IgD-negative memory B cell (primary cell): ENCODE results near the gene CSNK1D. TPM values are rescaled to one million over a fixed set of nuclear protein-coding genes. Genes with fewer than 3 reads are reported as not detected.

Experiments used
- H3K27ac Mint-ChIP-seq, 3 donors: one replicate each; pipeline ENCODE4 v1.8.0; 2020 to 2022; ENCODE audit warnings: mild to moderate bottlenecking in 3 of 3, mixed read lengths in 3 of 3, moderate library complexity in 1 of 3
- H3K27me3 Mint-ChIP-seq: one replicate; pipeline ENCODE4 v1.8.0; 2021; ENCODE audit warnings: mixed read lengths
- H3K36me3 Mint-ChIP-seq: one replicate; pipeline ENCODE4 v1.8.0; 2020; ENCODE audit warnings: mild to moderate bottlenecking, mixed read lengths
- H3K4me1 Mint-ChIP-seq, 3 donors: one replicate each; pipeline ENCODE4 v1.8.0; 2020 to 2022; ENCODE audit warnings: mixed read lengths in 3 of 3, mild to moderate bottlenecking in 1 of 3
- H3K4me3 Mint-ChIP-seq, 4 donors: one replicate each; pipeline ENCODE4 v1.8.0; 2020 to 2022; ENCODE audit warnings: mild to moderate bottlenecking in 4 of 4, mixed read lengths in 4 of 4, moderate library complexity in 3 of 4
- H3K9me3 Mint-ChIP-seq, 3 donors: one replicate each; pipeline ENCODE4 v1.8.0; 2020 to 2021; ENCODE audit warnings: mixed read lengths in 3 of 3, mild to moderate bottlenecking in 1 of 3
- polyA plus RNA-seq: library from polyadenylated mRNA; unstranded; fragments of 300-500 nt; fragmentation: Illumina TruSeq; gene quantifications from one replicate; pipeline ENCODE4 v1.2.3, GENCODE V29; 2021

Gene CSNK1D
- polyA plus RNA-seq, 1 donor from 2014 or later: 78.3 TPM

DNA sequence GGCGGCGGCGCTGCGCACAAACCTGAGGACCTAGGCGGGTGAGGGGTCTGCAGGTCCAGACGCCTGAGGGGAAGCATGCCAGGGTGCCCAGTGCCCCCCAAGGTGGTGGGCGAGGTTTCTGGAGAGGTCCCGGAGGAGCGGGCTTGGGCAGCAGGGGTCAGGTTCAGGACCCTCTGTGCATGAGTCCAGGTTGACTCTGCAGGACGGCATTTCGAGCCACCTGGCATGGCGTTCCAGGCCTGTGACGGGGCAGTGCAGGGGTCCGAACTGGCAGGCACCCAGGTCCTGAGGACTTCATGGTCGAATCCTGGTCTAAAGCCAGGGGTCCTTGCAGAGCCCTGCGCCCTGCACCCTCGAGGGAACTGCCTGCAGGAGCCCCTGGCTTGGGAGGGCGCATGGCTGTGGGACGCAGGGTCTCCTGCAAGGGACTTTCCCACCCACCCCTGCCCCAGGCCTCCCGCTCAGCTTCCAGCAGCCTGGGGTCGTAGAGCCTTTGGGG is 41.1 kb downstream of the CSNK1D start:
- Mint-ChIP-seq H3K36me3 (no peaks in the 10 kb centered on the region), H3K27me3 (no peaks in the 10 kb centered on the region), H3K4me3 (peak overlapping the region in 3 of 4 donors; percentile 26 to 72 (median 65)), H3K27ac (peak overlapping the region in 1 of 3 donors; percentile 39), H3K9me3 (no peaks in the 10 kb centered on the region), H3K4me1 (peaks cover 5 to 20% (median 9%) of the 10 kb centered on the region in 3 donors)

- Mint-ChIP-seq H3K4me1 (peaks cover 5 to 20% (median 9%) of the 10 kb centered on the region in 3 donors), H3K4me3 (peak overlapping the region; percentile 26 to 72 (median 67)), H3K9me3 (no peaks in the 10 kb centered on the region), H3K36me3 (no peaks in the 10 kb centered on the region), H3K27ac (peak overlapping the region in 1 of 3 donors; percentile 39), H3K27me3 (no peaks in the 10 kb centered on the region)
These were observed 41.8 kb downstream of the CSNK1D start for GRCh38 chr17:82231562-82232321.

GRCh38 chr17:82231312-82231561 is 42.3 kb downstream of the CSNK1D start:
- Mint-ChIP-seq H3K36me3 (no peaks in the 10 kb centered on the region), H3K27me3 (no peaks in the 10 kb centered on the region), H3K27ac (no peak overlapping the region), H3K4me1 (peaks cover 5 to 18% (median 8%) of the 10 kb centered on the region in 3 donors), H3K4me3 (peak overlapping the region in 3 of 4 donors; percentile 50 to 71 (median 63)), H3K9me3 (no peaks in the 10 kb centered on the region)

DNA sequence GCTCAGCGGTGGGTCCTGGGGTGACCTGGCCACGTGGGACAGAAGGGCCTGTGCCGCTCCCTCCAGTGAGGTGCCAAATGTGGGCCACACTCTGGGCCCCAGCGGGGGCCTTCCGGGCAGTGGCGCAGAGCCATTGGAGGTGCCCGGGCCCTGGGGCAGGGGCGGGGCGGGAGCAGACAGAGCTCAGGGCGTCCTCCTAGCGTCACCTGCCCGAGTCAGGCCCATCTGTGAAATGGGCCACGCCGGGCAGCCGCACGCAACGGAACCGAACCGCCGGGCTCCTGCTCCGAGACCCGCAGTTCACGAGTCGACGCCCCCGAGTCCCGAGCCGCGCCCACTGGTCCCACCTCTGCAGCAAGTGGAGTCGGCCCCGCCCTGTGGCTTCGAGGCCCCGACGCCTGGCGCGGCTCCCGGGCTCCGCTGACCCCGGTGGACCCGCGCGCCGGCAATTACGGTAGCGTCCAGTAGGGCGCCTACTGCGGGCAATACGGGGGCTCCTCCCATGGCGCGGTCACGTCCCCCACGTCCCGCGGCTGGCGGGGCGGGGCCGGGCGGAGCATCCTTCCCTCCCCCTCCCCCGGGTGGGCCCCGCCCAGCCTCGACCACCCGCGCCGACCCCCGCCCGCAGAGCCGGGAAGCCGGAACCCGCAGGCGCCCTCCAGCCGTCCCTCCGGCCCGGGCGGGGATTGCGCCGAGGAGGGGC is 42.7 kb downstream of the CSNK1D start:
- peak overlapping the region in 2 of 3 donors; percentile 86 to 88 for H3K27ac Mint-ChIP-seq
- H3K9me3 Mint-ChIP-seq: no peaks in the 10 kb centered on the region
- peaks cover 5 to 18% (median 7%) of the 10 kb centered on the region in 3 donors for H3K4me1 Mint-ChIP-seq
- H3K36me3 Mint-ChIP-seq: no peaks in the 10 kb centered on the region
- H3K27me3 Mint-ChIP-seq: no peaks in the 10 kb centered on the region
- peak overlapping the region; percentile 82 to 93 (median 90) for H3K4me3 Mint-ChIP-seq

DNA sequence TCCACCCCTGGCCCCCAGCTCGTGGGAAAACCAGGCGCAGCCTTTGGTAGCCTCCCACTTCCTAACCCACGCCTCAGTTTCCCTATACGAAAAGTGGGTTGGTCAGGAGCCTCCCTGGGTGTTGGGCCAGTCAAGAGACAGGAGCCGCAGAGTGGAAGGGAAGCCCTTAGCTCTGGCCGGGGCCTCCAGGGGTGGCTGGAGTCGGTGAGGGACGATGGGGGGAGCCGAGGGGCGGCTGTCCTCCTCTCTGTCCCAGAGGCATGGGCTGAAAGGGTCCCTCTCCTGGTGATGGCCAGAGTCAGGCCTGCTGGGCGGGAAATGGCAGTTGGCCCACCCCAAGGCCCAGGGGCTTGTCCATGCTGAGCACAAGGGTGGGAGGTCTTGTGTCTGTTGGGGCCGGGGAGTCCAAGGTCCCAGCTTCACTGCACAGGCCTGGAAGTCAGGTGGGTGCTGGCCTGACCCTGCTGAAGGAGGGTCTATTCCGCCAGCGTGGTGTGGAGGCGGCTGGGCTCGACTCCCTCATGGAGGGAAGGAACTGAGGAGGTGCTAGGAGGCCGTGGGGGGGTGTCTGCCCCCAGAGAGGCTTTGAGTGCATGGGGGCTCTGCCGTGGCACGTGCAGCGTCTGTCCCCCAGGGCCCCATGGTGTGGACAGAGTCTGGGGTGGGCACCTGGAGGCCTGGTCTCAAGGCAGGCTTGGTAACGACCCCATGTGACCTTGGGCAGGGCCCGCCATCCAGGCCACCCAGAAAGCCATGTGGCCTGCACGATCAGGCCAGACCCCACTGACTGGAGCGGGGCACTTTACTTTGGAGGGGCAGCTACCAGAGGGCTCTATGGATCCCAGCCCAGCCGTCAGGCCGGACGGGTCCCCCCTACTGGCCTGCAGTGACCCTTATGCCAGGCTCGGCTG is 43.5 kb downstream of the CSNK1D start:
- Mint-ChIP-seq H3K4me3 (peak overlapping the region; percentile 82 to 93 (median 90)), H3K27ac (peak overlapping the region; percentile 73 to 88 (median 86)), H3K27me3 (no peaks in the 10 kb centered on the region), H3K4me1 (peaks cover 5 to 18% (median 7%) of the 10 kb centered on the region in 3 donors), H3K36me3 (no peaks in the 10 kb centered on the region), H3K9me3 (no peaks in the 10 kb centered on the region)

DNA sequence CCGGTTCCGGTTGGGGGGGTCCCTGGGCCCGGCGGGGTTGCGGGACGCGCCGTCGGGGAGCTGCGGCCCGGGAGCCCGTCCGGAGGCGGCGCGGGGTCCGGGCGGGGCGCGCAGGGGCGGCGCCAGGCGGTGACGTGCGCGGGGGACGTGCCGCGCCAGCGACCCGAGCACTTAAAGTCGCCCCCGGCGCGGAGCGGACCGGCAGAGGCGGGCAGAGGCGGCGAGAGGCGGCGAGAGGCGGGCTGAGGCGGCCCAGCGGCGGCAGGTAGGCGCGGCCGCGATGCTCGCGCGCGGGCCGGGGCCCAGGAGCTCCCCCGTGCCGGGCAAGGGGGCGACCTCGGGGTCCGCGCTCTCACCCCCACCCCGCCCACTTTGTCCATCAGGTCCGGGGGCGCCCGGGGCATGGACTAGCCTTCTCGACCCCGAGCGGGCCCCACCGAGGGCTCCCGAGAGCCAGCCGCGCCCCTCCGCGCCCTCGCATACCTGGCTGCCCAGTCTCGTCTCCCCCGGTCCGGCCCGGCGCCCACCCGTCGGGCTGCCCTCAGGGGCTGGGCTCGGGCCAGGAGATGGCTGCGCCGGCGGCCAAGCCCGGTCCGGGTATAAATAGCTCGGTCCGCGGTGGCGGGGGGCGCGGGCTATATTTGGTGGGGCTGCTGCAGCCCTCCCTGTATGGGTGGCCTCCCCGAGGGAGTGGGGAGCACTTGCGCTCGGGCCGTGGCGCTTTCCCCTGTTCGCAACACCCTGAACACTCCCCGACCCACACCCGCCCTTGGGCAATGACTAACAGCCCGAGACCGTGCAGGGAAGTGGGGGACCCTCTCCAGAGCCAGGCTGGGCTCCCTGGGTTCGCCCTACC is 44.4 kb downstream of the CSNK1D start, which contains the start of gene SLC16A3:
Gene SLC16A3 (plus strand): TSS at position 201 of the 856 bp plus-strand sequence. CDS start 6,967 bp downstream, outside the sequence.
- H3K9me3 Mint-ChIP-seq: no peaks in the 10 kb centered on the region
- H3K4me1 Mint-ChIP-seq: peaks cover 5 to 14% (median 7%) of the 10 kb centered on the region in 3 donors
- peak within 1 kb of the TSS; percentile 82 to 93 (median 90) for H3K4me3 Mint-ChIP-seq
- H3K27me3 Mint-ChIP-seq: no peaks in the 10 kb centered on the region
- peak within 1 kb of the TSS; percentile 90 to 91 (median 91) for H3K27ac Mint-ChIP-seq
- no peaks in the 10 kb centered on the region for H3K36me3 Mint-ChIP-seq

DNA sequence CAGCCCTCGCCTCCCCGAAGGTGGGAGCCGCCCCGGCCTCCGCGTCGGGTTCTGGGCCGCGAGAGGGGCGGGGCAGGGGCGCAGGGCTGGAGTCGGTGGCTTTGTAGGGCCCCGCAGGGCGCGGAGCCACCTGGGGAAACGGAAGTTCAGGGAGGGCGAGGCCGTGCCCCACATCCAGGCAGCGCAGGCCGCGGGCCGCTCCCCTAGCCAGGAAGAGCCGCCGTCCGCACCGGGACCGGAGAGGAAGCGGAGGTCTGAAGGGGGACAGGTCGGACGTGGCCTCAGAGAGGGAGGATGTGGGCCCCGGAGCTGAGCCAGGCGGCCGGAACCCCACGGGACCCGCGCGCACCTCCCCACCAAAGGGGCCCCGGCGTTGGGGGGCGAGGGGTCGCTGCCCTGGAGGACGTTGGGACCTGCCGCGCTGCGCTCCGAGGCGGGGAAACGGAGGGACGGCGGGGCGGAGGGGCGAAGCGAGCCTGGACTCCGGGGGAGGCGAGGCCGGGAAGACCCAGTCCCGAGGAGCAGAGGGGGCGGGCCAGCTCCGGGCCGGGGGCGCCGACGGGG is 45.1 kb downstream of the CSNK1D start:
- H3K27ac Mint-ChIP-seq: peak overlapping the region; percentile 90 to 91 (median 91)
- H3K9me3 Mint-ChIP-seq: no peaks in the 10 kb centered on the region
- H3K36me3 Mint-ChIP-seq: no peaks in the 10 kb centered on the region
- peak overlapping the region; percentile 82 to 91 (median 86) for H3K4me3 Mint-ChIP-seq
- H3K4me1 Mint-ChIP-seq: peaks cover 2 to 10% (median 4%) of the 10 kb centered on the region in 3 donors
- H3K27me3 Mint-ChIP-seq: no peaks in the 10 kb centered on the region

DNA sequence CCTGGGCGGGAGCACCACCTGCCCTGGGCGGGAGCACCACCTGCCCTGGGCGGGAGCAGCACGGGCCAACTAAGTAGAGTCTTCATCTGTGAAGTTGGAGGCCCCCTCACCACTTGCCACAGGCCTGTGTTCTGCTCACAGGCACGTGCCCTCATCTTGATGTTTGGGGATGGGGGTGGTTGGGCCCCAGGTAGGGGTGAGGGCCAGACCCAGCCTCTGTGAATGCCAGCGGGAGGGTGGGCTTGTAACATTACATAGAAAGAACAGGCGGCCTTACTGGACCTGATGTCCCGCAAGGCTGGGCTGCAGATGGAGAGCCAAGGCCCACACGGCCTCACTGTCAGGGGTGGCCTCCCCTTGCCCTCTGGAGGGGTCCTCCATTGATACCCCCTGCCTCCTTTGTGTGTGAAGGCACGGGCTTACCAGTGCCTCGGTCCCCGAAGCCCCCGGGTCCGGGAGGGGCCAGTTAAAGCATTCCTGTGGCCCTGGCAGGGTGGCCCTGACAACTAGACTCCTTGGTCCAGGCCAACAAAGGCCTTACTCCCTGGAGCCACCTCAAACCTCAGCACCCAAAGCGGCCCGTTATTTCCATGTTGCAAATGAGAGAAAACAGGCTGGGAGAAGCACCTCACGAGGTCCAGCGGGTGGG is 45.7 kb downstream of the CSNK1D start:
- no peaks in the 10 kb centered on the region for H3K36me3 Mint-ChIP-seq
- peak overlapping the region; percentile 90 to 91 (median 91) for H3K27ac Mint-ChIP-seq
- H3K9me3 Mint-ChIP-seq: no peaks in the 10 kb centered on the region
- peaks cover 0 to 7% (median 3%) of the 10 kb centered on the region in 3 donors for H3K4me1 Mint-ChIP-seq
- H3K27me3 Mint-ChIP-seq: no peaks in the 10 kb centered on the region
- H3K4me3 Mint-ChIP-seq: peak overlapping the region; percentile 82 to 91 (median 86)

GRCh38 chr17:82226809-82227628 is 46.5 kb downstream of the CSNK1D start:
- Mint-ChIP-seq H3K27ac (peak overlapping the region in 2 of 3 donors; percentile 59 to 91), H3K27me3 (no peaks in the 10 kb centered on the region), H3K4me1 (peaks cover 0 to 5% (median 3%) of the 10 kb centered on the region in 3 donors), H3K4me3 (peak overlapping the region in 2 of 4 donors; percentile 58 to 84), H3K36me3 (no peaks in the 10 kb centered on the region), H3K9me3 (no peaks in the 10 kb centered on the region)

DNA sequence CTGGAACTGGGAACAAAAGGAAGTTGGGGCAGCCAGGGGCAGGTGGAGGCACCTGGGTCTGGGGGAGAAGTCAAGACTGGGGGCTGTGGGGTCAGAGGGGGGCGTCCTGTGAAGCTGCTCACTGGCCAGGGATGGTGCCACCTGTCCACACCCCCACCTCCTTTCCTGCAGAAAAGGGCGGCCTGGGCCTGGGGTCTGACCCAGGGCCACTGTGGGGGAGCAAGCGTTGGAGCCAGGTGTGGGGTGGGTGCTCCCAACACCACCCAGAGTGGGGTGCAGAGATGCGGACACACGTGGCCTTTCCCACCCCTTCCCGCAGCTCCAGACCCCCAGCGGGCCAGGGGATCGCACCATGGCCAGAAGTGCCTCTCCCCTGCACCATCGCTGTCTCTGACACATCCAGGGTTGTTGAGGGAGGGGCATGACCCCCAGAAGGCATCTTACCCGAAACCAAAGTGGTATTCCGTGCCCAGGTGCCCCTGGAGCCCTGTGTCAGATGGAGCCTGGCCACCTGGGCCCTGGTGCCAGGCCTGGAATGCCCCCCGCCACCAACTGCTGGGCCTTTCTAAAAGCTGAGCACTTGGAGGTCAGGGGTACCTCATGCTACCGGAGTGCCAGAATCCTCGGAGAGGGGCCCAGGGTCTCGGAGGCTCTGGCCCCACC is 47.2 kb downstream of the CSNK1D start:
- Mint-ChIP-seq H3K4me3 (no peak overlapping the region), H3K9me3 (no peaks in the 10 kb centered on the region), H3K36me3 (no peaks in the 10 kb centered on the region), H3K27ac (no peak overlapping the region), H3K4me1 (peaks cover 0 to 5% (median 3%) of the 10 kb centered on the region in 3 donors), H3K27me3 (no peaks in the 10 kb centered on the region)

- no peak overlapping the region for H3K4me3 Mint-ChIP-seq
- no peak overlapping the region for H3K27ac Mint-ChIP-seq
- H3K36me3 Mint-ChIP-seq: no peaks in the 10 kb centered on the region
- H3K27me3 Mint-ChIP-seq: no peaks in the 10 kb centered on the region
- peaks cover 0 to 5% (median 3%) of the 10 kb centered on the region in 3 donors for H3K4me1 Mint-ChIP-seq
- no peaks in the 10 kb centered on the region for H3K9me3 Mint-ChIP-seq
These were observed 48.0 kb downstream of the CSNK1D start for GRCh38 chr17:82225368-82226029.

- Mint-ChIP-seq H3K9me3 (no peaks in the 10 kb centered on the region), H3K4me1 (no peaks in the 10 kb centered on the region), H3K36me3 (no peaks in the 10 kb centered on the region), H3K27me3 (no peaks in the 10 kb centered on the region), H3K27ac (no peak overlapping the region), H3K4me3 (peak overlapping the region in 1 of 4 donors; percentile 61)
These were observed 48.8 kb downstream of the CSNK1D start for GRCh38 chr17:82224666-82225065.
